Measurements from ENCODE around the gene CPNE1.
A peak's percentile ranks its signal among the peaks of the same experiment; 100 is the strongest.

Gene CPNE1

DNA sequence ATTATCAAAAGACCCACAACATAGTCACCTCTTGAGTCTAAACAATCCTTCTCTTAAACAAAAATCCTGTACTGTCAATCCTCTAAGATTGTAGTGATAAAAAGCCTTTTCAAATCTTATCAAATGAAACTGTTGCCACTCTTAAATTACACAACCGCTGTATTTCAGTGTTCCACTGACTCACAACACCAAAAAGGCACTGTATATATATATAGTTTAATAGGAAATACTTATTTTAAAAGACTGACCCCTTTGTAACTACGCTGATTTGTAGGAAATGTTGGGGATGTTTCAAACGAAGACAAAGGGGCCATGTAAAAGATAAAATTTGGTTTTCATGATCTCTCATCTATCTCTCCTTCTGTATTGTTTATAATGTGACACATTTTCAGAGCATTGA is 14.1 kb downstream of the CPNE1 start:
- no peak overlapping the region for H3K27ac ChIP-seq
- TF ChIP-seq, protein P1, sequence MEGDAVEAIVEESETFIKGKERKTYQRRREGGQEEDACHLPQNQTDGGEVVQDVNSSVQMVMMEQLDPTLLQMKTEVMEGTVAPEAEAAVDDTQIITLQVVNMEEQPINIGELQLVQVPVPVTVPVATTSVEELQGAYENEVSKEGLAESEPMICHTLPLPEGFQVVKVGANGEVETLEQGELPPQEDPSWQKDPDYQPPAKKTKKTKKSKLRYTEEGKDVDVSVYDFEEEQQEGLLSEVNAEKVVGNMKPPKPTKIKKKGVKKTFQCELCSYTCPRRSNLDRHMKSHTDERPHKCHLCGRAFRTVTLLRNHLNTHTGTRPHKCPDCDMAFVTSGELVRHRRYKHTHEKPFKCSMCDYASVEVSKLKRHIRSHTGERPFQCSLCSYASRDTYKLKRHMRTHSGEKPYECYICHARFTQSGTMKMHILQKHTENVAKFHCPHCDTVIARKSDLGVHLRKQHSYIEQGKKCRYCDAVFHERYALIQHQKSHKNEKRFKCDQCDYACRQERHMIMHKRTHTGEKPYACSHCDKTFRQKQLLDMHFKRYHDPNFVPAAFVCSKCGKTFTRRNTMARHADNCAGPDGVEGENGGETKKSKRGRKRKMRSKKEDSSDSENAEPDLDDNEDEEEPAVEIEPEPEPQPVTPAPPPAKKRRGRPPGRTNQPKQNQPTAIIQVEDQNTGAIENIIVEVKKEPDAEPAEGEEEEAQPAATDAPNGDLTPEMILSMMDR (IDR thresholded peaks at IDR 0.05), result no peak
- TF ChIP-seq ZFX (IDR thresholded peaks at IDR 0.05; ENCODE audit: borderline replicate concordance), result no peak

DNA sequence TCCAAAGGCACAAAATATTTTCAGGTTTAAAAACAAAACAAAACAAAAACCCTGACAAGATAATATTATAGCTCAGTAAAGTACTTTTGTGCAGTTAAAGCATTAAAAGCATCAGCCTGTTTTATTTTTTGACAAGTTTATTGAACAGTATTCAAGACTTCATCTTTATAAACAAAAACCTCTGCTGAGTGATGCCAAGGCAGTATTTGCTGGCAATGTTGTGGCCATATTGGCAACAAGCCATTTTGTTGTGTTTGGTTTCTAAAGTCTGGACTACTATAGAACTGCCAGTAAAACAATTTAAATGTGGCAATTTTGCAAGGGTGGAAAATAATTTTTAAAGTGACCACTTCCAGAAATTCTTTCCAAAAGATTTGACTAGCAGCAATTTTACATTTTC is 15.9 kb downstream of the CPNE1 start:
- TF ChIP-seq, protein P1 (IDR thresholded peaks at IDR 0.05), result no peak
- no peak for TF ChIP-seq ZFX (IDR thresholded peaks at IDR 0.05; ENCODE audit: borderline replicate concordance)
- H3K27ac ChIP-seq, result no peak overlapping the region

DNA sequence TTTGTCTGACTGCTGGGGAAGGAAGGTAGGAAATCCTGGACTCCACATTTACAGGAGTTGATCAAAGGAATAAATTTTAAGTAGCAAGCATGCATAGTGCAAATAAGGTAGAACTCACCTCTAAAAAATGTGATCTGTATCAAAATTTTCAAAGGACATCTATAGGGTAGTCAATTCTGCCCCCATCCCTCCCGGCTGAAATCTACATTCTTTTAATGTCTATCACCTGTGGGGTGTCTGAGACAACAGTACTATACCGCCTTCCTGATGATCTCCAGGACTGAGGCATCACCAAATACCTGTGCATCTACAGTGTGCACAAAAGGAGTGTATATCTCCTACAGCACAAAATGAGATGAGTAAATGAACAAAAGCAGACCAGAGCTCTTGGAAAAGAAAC is 19.9 kb downstream of the CPNE1 start:
- no peak for TF ChIP-seq ZFX (IDR thresholded peaks at IDR 0.05; ENCODE audit: borderline replicate concordance)
- TF ChIP-seq, protein P1 (IDR thresholded peaks at IDR 0.05), result no peak
- H3K27ac ChIP-seq, result no peak overlapping the region

DNA sequence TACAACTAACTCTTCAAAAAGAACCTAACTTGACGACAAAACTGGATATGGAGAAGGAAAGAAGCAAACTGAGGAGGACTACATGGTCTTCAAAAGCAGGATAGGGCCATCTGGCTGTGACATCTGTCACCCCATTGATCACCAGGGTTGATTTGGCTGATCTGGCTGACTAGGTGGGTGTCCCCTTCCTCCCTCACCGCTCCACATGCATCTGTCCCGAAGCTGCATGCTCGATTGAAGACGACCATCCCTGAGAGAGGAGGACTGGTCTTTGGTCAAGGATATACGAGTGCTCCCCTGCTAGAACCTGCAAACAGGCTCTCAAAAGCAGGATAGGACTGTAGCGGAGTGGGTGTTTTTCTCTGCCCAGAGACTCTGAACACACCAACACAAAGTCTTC is 21.7 kb downstream of the CPNE1 start:
- TF ChIP-seq, protein P1 (IDR thresholded peaks at IDR 0.05), result no peak
- TF ChIP-seq ZFX (IDR thresholded peaks at IDR 0.05; ENCODE audit: borderline replicate concordance), result no peak
- H3K27ac ChIP-seq, result no peak overlapping the region

DNA sequence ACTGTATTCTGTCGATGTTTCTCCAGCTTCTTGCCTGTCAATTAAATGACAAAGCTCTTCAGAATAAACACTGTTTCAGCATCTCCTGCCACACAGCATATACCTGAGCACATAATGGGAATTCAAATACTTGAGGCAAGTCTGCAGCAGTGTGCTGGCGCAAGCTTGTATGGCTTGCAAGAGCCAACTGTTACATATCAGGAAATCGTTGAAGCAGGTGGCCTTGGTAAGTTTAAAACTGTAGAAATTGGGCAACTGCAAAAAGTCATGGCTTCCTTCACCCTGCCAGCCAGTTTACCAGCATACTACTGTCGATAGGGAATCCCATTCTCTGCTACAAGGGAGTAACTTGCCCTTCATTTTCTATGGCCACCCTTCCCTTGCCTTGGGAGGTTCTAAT is 23.0 kb downstream of the CPNE1 start:
- TF ChIP-seq, protein P1 (IDR thresholded peaks at IDR 0.05), result no peak
- no peak for TF ChIP-seq ZFX (IDR thresholded peaks at IDR 0.05; ENCODE audit: borderline replicate concordance)
- no peak overlapping the region for H3K27ac ChIP-seq

DNA sequence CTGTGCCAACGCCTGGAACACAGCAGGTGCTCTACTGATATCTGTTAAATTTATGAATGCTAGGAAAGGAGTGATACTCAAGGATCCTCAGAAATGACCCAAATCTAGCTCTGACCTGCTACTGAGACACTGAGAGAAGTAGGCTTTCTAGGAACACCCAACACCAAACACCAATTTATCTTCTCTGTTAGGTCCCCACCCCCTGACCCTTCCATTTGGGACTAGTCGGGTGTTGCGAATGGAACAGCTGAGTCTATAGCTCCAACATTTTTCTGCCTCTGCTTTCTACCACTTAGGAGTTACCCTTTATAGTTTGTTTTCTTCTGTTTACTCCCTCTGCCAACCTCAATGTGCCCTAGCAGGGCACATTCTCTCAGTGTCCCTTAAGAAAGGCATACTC is 24.0 kb downstream of the CPNE1 start:
- peak overlapping the region; percentile 7; the same call in 1 of the 2 replicates for H3K27ac ChIP-seq

DNA sequence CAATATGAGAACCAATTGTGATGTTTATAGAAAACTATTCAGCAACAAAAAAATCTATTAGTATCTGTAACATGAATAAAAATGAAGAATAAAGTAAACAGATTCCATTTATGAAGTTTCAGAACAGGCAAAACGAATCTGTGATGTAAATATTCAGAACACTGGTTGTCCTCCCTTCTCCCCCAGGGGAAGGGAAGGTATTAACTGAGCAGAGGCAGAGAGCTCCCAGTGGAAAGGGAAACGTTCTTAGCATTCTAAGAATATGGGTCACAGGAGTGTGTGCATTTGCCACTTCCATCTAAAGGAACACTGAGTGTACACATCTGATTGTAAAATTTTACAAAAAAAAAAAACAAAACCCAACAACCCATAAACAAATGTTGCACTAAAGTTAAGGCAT is 25.9 kb downstream of the CPNE1 start:
- TF ChIP-seq, protein P1 (IDR thresholded peaks at IDR 0.05), result no peak
- no peak for TF ChIP-seq ZFX (IDR thresholded peaks at IDR 0.05; ENCODE audit: borderline replicate concordance)
- no peak overlapping the region for H3K27ac ChIP-seq

More for the DNA sequence above, 24.0 kb downstream of the CPNE1 start:
- TF ChIP-seq ZFX (IDR thresholded peaks at IDR 0.05; ENCODE audit: borderline replicate concordance), result no peak
- TF ChIP-seq, protein P1 (IDR thresholded peaks at IDR 0.05), result no peak
